SKM-1 (cell line): ENCODE data around the gene ARL14EP.

Source experiments
- DNase-seq: peaks from one replicate; lab custom pipeline; 2025; ENCODE audit not compliant: unreplicated experiment; lab: John Stamatoyannopoulos, UW

The ARL14EP gene

DNA sequence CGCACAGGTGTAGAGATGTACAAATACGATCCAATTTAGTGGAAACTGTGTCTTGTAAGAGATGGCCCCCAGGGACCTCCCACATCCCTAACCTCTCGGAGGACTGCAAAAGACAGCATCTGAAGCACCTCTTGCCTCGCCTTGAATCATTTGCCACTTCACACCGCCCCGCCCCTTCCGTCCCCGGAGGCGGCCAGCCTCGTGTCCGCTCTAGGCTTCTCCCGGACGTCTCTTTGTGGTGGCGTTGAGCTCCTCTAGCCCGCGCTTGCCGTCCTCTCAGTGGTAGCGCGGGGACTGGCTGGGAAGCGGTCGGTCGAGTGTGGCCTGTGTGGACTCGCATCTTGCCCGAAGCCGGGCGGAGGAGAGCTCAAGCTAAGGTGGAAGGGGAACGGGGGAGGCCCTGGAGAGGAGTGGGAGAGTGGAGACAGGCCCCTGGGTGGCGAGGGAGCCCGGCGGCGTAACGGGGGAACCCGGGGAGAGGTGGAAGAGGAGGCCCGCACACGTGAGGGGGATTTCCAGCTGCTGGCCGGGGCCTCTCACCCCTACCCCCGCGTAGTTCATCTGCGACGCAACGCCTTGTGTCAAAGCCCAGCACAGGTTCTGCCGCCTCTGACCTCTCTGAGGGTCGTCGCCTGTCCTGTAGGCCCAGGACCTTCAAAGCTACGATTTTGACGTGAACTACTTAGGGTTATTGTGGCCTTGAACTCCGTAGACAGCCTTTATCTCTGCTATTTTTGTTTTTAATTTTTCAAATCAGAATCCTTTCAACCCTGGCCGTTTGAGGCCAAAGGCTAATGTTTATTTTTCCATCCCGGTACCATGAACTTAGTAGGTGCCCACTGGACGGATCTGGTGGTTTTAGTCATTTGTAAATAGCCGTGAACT, at the start of gene ARL14EP:
ARL14EP (plus strand) TSS at position 279 of the 885 bp plus-strand sequence. CDS start 7,845 bp downstream, outside the sequence.
- peak; percentile 92 for DNase-seq

- DNase-seq: no peak
Measured at GRCh38 chr11:30277176-30277575, 45.7 kb upstream of the ARL14EP start.

DNA sequence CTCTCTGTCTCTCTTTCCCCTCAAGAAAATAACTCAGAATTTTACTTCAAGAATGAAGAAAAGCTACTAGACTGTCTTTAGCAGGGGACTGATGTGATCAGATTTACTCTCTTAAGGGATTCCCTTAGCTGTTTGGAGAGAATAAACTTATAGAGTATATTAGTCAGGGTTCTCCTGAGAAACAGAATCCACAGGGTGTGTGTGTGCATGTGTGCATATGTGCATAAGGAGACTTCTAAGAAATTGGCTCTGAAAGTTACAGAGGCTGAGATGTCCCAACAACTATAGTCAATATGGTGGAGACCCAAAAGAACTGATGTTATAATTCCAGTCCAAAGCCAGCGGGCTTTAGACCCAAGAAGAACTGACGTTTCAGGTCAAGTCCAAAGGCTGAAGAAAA, 43.1 kb upstream of the ARL14EP start:
- no peak for DNase-seq

DNA sequence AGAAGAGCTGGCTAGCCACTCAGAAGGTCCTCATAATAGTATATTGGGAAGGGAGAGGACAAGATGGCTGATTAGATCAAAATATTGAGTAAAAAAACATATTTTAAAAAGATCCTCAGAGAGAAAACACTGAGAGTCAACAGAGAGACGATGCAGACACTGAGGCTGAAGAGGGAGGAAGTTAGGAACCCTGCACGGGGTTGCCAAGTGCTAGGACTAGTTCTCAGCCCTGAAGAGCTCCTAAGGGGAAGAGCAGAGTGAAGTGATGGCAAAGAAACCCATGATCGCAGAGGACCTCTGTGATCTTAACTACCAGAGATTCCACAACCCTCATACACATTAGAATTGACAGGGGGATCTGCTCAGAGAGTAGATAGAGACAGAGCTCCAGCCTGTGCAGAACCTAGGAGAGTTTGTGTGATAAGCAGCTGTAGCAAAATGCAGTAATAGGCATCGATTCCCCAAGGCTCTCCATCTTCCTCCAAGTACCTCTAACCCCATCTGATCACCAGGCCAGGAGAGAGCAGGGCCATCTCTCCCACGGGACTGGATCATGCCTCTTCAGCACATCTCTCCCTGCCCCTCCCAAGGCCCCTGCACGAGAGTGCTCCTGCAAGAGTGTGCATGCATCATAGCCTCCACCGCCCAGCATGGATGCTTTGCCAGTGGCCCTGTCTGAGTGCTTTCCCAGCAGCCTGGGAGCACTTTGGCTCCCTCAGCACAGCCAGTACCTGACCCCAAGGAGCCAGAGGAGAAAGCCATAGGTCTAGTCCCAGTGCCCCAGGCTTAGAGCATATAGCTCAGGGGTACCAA, 41.2 kb upstream of the ARL14EP start:
- DNase-seq: no peak

DNA sequence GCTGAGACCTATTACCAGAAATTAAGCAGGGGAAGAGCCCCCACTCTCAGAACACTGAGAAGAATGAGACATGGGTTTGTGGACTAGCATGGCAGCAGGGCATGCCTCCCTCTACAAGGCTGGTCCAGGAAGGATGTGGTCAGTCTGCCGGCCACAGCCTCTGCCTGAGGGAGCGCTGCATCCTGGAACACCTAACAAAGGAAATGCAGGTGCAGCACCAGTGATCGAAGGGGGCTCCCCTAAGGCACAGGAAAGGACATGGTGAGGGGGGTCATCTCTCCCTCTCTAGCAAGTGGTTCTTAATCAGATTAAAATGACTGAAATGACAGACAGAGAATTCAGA, 40.6 kb upstream of the ARL14EP start:
- DNase-seq: no peak

DNA sequence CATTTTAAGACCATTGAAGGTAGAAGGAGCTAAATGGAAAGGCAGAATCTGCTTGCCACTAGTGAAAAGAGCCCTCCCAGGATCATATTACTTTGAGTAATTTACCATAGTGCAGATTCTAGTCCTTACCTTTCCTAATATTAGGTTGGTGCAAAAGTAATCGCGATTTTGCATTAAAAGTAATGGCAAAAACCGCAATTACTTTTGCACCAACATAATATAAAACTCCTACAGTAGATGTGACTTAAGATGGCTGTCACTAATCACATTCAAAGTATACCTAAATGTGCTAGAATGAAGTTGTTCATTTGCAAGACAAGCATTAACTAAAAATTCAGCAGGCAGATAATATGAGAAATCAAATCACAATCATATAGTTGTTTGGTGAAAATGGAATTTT, 38.1 kb upstream of the ARL14EP start:
- no peak for DNase-seq

DNA sequence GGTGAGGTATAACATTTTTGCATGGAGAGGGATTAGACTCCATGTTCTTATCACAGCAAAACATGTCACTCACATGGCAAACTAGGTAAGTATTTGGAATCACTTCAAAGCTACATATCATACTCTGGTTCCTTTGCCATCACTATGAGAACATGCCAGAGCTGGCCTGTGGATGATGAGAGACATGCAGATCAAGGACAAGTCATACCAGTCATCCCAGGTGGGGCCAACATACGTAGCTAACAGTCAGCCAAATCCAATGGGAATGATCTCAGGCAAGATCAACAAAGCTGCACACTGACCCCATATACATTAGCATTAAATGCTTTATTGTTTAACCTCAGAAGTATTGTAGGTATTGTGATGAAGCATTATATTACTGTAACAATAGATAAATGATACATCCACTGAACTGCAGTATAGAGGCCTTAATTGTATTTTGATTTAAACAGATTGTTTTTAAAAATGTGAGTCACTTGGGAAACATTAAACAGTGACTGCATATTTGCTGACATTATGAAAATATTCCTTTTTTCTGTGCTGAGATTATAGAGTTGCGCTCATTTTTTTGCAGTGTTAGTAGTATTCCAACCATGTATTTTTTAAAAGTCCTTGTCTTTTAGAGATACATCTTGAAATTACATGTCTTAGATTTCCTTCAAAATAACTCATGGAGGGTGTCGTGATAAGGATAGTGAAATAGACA, 37.3 kb upstream of the ARL14EP start:
- no peak for DNase-seq

GRCh38 chr11:30291331-30291730, 31.6 kb upstream of the ARL14EP start:
- no peak for DNase-seq

- DNase-seq: no peak
Measured at GRCh38 chr11:30292545-30292944, 30.4 kb upstream of the ARL14EP start.

DNA sequence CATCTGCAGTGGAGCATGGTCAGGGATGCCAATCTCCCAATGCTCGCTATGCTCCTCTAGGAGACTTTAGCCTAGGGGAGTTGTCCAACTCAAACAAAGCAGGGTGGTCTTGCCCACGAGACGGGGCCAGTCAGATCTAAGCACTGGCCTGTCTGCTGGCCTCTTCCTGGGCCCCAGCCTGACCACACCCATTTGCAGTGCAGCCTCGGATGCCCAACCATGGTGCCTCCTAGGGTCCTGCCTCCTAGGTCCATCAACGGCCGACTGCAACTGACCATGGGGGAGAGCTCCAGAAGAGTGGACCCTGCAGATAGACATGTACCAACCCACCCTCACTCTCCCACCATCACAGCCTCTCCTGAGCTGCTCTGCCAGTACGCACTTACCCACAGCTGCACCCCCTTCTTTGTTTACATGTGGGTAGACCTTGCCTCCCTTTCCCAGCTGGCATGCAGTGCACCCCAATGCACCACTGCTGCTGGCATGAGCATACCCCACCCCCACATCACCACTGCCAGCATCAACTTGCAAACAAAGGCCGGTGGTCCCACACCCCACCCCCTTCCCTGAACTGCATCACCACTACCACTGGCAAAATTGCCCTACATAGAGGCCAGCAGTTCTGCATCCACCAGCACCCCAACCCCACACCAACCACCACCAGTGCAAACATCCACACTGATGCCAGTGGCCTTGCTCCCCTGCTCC, 27.6 kb upstream of the ARL14EP start:
- no peak for DNase-seq

DNA sequence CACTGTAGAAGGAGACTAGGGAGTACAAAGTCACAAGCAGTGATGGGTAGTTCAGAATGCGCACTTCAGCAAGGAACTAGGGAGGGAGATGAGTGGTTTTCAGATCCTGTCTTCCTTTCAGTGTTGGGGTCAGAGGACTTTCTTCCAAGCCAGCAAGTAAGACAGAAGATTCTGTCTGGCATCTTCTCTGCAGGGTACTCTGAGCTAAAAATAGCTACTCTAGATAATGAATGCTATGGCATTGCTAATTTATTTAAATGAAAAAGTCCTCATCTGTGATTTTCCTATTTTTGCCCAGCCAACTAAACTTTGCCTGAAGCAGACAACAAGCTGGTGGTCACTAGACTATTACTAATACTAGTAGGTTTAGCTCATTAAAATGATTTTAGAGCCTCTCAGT, 18.3 kb upstream of the ARL14EP start:
- DNase-seq: no peak

DNA sequence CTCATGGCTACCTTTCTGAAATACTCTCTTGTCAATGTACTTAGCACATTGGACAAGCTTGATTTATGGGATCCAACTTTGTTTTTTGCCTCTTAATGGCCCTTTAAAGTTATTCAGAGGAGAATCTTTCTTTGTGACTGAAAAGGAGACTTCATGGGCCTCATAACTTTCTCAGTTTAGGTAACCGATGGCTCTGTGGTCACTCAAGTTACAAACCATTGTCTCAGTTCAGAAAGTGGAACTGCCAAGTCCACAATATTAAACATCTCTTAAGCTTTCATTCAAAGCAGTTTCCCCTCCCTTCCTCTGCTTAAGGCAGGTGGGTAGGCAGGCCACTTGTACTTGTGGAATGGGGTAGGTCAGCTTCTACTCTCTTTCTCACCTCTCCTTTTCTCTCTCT, 12.3 kb upstream of the ARL14EP start:
- no peak for DNase-seq

- DNase-seq: no peak
Measured at GRCh38 chr11:30311189-30311588, 11.7 kb upstream of the ARL14EP start.

GRCh38 chr11:30312243-30312642, 10.7 kb upstream of the ARL14EP start:
- DNase-seq: no peak

- no peak for DNase-seq
Measured at GRCh38 chr11:30313580-30313979, 9.3 kb upstream of the ARL14EP start.

DNA sequence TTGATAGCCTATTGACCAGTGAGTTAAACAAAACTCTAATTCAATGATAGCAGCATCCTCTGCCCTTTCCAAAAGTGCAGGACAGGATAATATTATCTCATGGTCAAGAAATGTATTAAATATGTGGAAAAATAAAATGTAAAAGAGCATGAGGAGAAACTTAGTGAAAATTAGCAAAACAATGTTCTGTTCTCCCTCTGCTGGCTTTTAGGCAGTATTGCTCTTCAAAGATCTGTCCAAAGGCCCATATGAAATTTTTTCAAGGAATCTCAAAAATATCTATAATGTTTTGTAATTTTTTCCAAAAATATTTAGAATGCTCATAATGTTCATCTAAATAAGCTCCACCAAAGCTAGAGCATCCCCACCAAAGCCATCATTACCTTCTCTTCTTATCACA, 8.3 kb upstream of the ARL14EP start:
- DNase-seq: no peak

DNA sequence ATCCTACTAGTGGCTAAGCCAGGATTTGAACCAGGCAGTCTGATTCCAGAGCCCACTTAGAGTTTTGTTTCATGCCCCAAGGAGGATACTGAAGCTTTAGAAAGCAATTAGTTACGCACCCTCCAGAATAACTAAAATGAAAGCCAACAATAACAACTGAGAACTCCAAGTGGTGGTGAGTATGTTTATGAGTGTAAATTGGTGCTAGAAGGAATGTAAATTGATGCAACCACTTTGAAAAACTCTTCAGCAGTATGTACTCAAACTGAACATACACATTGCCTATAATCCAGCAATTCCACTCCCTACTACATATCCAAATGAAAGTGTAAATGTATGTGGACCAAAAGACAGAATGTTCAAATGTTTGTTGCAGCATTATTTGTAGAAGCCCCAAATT, 6.7 kb upstream of the ARL14EP start:
- DNase-seq: no peak

GRCh38 chr11:30317030-30317429, 5.9 kb upstream of the ARL14EP start:
- no peak for DNase-seq

DNA sequence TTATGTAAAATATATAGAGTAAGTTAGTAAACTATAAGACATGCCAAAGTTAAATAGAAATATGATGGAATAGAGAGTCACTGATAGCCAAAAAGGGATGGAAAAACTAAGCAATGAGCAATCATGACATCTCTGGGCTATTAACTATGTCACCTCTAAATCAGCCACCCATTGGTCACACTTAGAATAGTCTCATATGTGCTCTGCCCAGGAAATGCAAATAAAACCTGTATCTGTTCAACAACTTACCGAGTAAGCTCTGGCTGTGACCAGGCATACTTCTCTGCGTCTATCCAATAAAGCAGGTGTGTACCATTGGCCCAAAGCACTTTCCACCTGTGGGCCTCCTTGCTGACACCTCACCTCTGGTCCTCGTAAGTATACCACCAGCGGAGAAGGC, 1.6 kb upstream of the ARL14EP start:
- DNase-seq: no peak

- DNase-seq: no peak
Measured at GRCh38 chr11:30322191-30322590, 713 bp upstream of the ARL14EP start.
